CD4-positive, alpha-beta T cell (primary cell): ENCODE data around the gene IRF7. TPM values are rescaled to one million over a fixed set of nuclear protein-coding genes. Genes with fewer than 3 reads are reported as not detected.
A peak's percentile ranks its signal among the peaks of the same experiment; 100 is the strongest.

Experiments
- ATAC-seq: fragments of 200-7000 bp; cut with Tn5 transposase; one replicate; pipeline ENCODE4 v1.10.0; 2022; ENCODE audit warnings: mild to moderate bottlenecking; ENCODE audit not compliant: poor library complexity
- CTCF ChIA-PET: fragments of 350-600 bp; sonication (Branson Sonifier 250); formaldehyde crosslinking; loops from one replicate; lab custom pipeline; 2021; ENCODE audit warnings: antibody characterized with exemption, inconsistent platforms; lab: Charles Lee
- POLR2A ChIA-PET: fragments of 350-600 bp; sonication (Branson Sonifier 250); formaldehyde crosslinking; loops from one replicate; lab custom pipeline; 2021; ENCODE audit warnings: antibody characterized with exemption, inconsistent platforms; lab: Charles Lee
- DNase-seq, 14 experiments: peaks; one replicate each; pipeline ENCODE4 v3.0.0-alpha.2; 2013 to 2020; ENCODE audit warnings: mixed read lengths in 2 of 14
- H3K27ac ChIP-seq, 2 donors: one replicate each; pipeline versions ENCODE4 v1.5.1 to v1.7.0; 2013; ENCODE audit warnings: low read length in 2 of 2, low read depth in 1 of 2, mild to moderate bottlenecking in 1 of 2
- H3K27me3 ChIP-seq, 2 experiments: 1 replicate in 1 of 2; 2 replicates in 1 of 2; pipeline versions ENCODE4 v1.6.1 to v1.7.0; 2013; ENCODE audit warnings: low read length in 2 of 2, control low read depth in 1 of 2, mild to moderate bottlenecking in 1 of 2, moderate library complexity in 1 of 2; ENCODE audit not compliant: insufficient read depth in 2 of 2, control insufficient read depth in 1 of 2
- H3K36me3 ChIP-seq: one replicate; pipeline ENCODE4 v1.6.1; 2013; ENCODE audit warnings: low read length, control low read depth; ENCODE audit not compliant: insufficient read depth
- H3K4me1 ChIP-seq: one replicate; pipeline ENCODE4 v1.6.1; 2013; ENCODE audit warnings: low read length, control low read depth; ENCODE audit not compliant: insufficient read depth
- H3K4me3 ChIP-seq: one replicate; pipeline ENCODE4 v1.5.1; 2013; ENCODE audit warnings: mild to moderate bottlenecking, low read length, moderate library complexity
- H3K9me3 ChIP-seq, 2 experiments: 1 replicate in 1 of 2; 2 replicates in 1 of 2; pipeline versions ENCODE4 v1.6.1 to v1.7.0; 2013; ENCODE audit warnings: low read length in 2 of 2, mild to moderate bottlenecking in 2 of 2, control low read depth in 1 of 2, moderate library complexity in 1 of 2; ENCODE audit not compliant: control insufficient read depth in 1 of 2, insufficient read depth in 1 of 2
- H3K27ac Mint-ChIP-seq: one replicate; pipeline ENCODE4 v1.8.0; 2020; ENCODE audit warnings: mixed read lengths
- H3K27me3 Mint-ChIP-seq: one replicate; pipeline ENCODE4 v1.8.0; 2021; ENCODE audit warnings: mixed read lengths
- H3K36me3 Mint-ChIP-seq: one replicate; pipeline ENCODE4 v1.8.0; 2021; ENCODE audit warnings: low read depth, mixed read lengths
- H3K4me1 Mint-ChIP-seq: one replicate; pipeline ENCODE4 v1.8.0; 2021; ENCODE audit warnings: low read depth, mixed read lengths
- H3K4me3 Mint-ChIP-seq: one replicate; pipeline ENCODE4 v1.8.0; 2020; ENCODE audit warnings: mild to moderate bottlenecking, mixed read lengths
- H3K9me3 Mint-ChIP-seq: one replicate; pipeline ENCODE4 v1.8.0; 2020; ENCODE audit warnings: mixed read lengths
- intact Hi-C, 2 experiments: fragments of 100-400 bp; cut with DNase I in 1 of 2; cut with micrococcal nuclease in 1 of 2; formaldehyde crosslinking; loops; one replicate each; pipeline versions ENCODE4 v1.15.1 to v1.9.0; 2023 to 2025; cut with DNase I, micrococcal nuclease
- total RNA-seq, 174 experiments: library from RNA in 2 of 174; stranded (reverse) in 2 of 174; gene quantifications; one replicate each; pipeline ENCODE4 v1.2.3 and lab custom pipeline; 2021 to 2026
- TF ChIP-seq, protein P1 (sequence below): fragments of 200-600 bp; IDR thresholded peaks from one replicate; pipeline ENCODE4 v1.8.0; 2022; ENCODE audit warnings: antibody characterized with exemption, mild to moderate bottlenecking

Gene IRF7
- total RNA-seq, 2 experiments from 2014 or later, result 36.5 to 37.7 TPM

DNA sequence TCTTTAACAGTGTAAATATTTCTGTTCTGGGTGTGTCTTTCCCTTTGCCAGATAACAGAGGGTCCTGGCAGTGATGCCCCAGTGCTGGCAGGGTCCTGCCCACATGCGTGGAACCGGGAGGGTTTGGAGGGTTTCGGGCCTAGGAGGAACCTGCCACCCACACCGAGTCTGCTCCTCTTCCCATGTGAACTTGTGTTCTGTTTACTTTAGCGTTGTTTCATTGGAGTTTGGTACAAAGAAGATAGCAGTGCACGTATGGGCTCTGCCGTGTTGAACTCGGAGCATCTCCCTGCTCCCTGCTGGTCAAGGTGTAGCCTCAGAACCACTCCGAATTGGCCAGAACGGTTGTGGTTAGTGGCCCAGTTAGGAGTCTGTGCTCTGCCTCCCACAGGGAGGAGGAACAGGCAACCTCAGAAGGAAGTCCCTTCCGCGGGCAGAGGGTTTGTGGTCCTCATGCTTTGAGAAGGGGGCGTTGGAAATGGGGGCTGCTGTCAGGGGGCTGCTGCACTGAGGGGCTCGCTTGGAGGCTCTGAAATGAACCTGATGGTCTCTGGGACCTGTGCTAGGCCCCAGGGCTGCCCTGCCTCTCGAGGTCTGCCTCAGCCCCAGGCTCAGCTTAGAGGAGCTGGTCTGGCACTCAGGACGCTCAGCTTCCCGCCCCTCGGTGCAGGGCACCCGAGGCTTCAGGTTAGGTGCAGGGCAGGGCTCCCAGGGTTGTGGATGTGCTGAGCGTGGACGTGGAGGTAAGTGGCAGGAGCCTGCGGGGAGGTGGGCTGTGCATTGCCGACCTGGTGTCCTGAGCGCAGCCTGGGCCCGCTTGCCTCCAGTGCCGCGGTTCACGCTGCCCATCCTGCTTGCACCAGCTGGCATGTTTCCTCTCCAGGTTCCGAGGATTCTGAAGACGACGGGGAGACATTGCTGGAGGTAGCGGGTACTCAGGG is 29.1 kb downstream of the IRF7 start:
- Mint-ChIP-seq H3K27ac (peak overlapping the region; percentile 96), H3K9me3 (no peaks in the 10 kb centered on the region), H3K4me1 (peaks cover 22% of the 10 kb centered on the region), H3K27me3 (no peaks in the 10 kb centered on the region), H3K4me3 (no peak overlapping the region), H3K36me3 (peaks cover 74% of the 10 kb centered on the region)
- TF ChIP-seq, protein P1, sequence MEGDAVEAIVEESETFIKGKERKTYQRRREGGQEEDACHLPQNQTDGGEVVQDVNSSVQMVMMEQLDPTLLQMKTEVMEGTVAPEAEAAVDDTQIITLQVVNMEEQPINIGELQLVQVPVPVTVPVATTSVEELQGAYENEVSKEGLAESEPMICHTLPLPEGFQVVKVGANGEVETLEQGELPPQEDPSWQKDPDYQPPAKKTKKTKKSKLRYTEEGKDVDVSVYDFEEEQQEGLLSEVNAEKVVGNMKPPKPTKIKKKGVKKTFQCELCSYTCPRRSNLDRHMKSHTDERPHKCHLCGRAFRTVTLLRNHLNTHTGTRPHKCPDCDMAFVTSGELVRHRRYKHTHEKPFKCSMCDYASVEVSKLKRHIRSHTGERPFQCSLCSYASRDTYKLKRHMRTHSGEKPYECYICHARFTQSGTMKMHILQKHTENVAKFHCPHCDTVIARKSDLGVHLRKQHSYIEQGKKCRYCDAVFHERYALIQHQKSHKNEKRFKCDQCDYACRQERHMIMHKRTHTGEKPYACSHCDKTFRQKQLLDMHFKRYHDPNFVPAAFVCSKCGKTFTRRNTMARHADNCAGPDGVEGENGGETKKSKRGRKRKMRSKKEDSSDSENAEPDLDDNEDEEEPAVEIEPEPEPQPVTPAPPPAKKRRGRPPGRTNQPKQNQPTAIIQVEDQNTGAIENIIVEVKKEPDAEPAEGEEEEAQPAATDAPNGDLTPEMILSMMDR, result no peak
- Histone ChIP-seq H3K4me3 (no peak overlapping the region), H3K27ac (peak overlapping the region in 1 of 2 donors; percentile 77), H3K36me3 (peaks cover 61% of the 10 kb centered on the region), H3K9me3 (no peaks in the 10 kb centered on the region), H3K27me3 (no peaks in the 10 kb centered on the region), H3K4me1 (peaks cover 23% of the 10 kb centered on the region)
- ChIA-PET CTCF (no interaction called here), POLR2A (interaction anchor here (1.3 to 3.0 kb wide), 3 partner anchors 8 to 27 kb away, joined by 4 to 17 read pairs (median 9); partner anchors contain the start of gene PHRF1)
- intact Hi-C loops, result no loop called here
- peak in 1 of 14 experiments; percentile 17 for DNase-seq
- no peak for ATAC-seq

DNA sequence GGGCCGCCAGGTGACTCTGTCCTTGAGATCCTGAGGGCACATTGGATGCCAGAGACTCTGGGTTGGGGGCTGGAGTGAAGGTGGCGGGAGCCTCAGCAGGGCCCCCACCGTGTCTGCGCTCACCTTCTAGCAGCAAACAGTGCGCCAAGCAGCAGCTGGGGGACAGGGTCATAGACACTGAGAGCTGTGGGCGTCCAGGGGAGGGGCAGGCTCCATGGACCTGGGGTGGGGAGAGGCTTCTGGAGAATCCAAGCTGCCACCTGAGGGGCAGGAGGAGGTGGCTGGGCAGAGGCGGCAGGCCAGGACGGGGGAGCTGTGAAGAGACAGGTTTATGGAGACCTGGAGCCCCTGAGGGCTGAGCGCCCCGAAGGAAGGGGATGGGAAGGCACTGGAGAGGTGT is 31.5 kb downstream of the IRF7 start:
- no peaks in the 10 kb centered on the region for H3K9me3 Mint-ChIP-seq
- peaks cover 35% of the 10 kb centered on the region for H3K4me1 Mint-ChIP-seq
- H3K4me3 Mint-ChIP-seq, result no peak overlapping the region
- no peaks in the 10 kb centered on the region for H3K27me3 Mint-ChIP-seq
- peaks cover 61% of the 10 kb centered on the region for H3K36me3 Mint-ChIP-seq
- POLR2A ChIA-PET, result interaction anchor here (1.7 kb wide), 1 partner anchor 9 kb away, joined by 8 read pairs; the partner anchor contains the start of gene PHRF1
- CTCF ChIA-PET, result no interaction called here
- intact Hi-C loops, result no loop called here
- no peak for DNase-seq
- H3K36me3 ChIP-seq, result peaks cover 46% of the 10 kb centered on the region
- no peaks in the 10 kb centered on the region for H3K9me3 ChIP-seq
- peak overlapping the region; percentile 39 for H3K27ac Mint-ChIP-seq
- H3K27ac ChIP-seq, result no peak overlapping the region
- peaks cover 42% of the 10 kb centered on the region for H3K4me1 ChIP-seq
- no peaks in the 10 kb centered on the region for H3K27me3 ChIP-seq
- TF ChIP-seq, protein P1, result no peak
- no peak overlapping the region for H3K4me3 ChIP-seq
- ATAC-seq, result no peak

DNA sequence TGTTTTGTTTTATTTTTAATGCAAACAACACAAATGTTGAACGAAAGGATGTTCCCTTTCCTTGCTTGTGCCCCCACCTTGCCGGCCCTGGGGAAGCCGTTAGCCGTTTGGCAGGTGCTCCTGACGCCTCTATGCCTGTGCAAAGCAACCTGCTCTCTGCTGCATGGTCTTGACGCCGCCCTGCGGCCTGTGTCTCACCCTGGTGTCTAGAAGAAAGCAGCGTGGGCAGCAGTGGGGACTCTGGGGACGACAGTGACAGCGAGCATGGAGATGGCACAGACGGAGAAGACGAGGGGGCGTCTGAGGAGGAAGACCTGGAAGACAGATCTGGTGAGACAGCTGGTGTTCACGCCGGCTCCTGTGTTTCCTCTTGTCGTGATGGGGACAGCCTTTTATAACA is 34.0 kb downstream of the IRF7 start:
- H3K4me3 ChIP-seq, result no peak overlapping the region
- H3K4me1 ChIP-seq, result peaks cover 49% of the 10 kb centered on the region
- H3K27me3 ChIP-seq, result no peaks in the 10 kb centered on the region
- Mint-ChIP-seq H3K4me3 (peak overlapping the region; percentile 4), H3K9me3 (no peaks in the 10 kb centered on the region), H3K4me1 (peaks cover 41% of the 10 kb centered on the region), H3K27ac (no peak overlapping the region), H3K27me3 (no peaks in the 10 kb centered on the region), H3K36me3 (peaks cover 41% of the 10 kb centered on the region)
- DNase-seq, result no peak
- CTCF ChIA-PET, result no interaction called here
- no peak overlapping the region for H3K27ac ChIP-seq
- no peak for ATAC-seq
- intact Hi-C loops, result no loop called here
- TF ChIP-seq, protein P1, result no peak
- no peaks in the 10 kb centered on the region for H3K9me3 ChIP-seq
- H3K36me3 ChIP-seq, result peaks cover 37% of the 10 kb centered on the region
- POLR2A ChIA-PET, result interaction anchor here (0.5 kb wide), 1 partner anchor 10 kb away, joined by 3 read pairs; no protein-coding TSS in a partner anchor
